Measurements from ENCODE around the gene CIB2.

CIB2 gene

DNA sequence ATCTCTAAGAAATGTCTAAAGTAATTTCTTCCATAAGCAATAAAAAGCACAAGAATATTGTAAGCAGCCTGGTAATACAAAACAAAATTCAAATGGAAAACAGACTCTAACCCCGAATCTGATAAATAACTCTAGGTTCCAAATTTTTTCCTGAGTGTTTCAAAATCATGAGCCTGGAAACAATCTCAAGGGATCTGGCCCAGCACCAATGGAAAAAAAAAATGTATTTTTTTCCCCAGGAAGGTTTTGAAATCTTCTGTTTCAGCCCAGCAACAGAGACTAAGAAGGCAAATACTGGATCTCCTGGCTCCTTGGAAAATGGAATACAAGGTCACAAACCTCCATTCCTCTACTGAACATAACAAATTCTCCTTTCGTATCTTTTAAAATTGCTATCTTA, 66.7 kb downstream of the CIB2 start:
- DNase-seq = peak; percentile 58

DNA sequence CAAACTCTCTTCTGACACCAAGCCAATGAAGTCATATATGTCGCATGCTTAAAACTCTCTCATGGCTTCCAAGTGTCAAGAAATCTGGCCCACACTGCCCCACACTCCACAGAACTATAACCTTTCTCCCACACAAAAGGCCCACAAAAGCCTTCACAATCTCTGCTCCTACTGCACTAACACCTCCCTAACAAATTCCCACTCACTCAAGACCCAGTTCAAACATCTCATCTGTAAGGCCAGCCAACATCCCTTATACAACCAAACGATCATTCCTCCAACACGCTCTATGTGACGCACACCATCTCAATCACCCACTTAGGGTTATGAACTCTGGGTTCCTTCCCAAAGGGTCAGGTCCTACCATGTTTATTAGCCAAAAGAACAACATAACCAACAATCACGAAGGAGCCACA, 67.3 kb downstream of the CIB2 start:
- DNase-seq = peak; percentile 34

DNA sequence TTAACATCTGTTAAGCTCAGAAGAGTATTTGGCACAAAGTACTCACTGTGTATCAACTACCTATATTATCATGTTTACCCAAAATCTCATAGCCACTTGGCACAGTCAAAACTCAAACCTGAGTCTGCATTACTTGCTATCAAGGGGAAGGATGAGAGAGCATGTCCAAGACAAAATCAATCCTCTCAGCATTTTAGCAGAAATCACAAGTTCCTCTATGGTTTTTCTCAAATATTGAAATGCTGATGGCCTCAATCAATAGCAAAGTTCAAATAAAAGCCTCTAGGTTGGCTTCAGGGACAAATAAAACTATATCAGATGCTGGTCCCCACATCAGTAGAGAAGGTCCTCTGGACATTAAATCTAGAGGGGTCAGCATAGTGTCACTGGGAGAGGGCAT, 68.0 kb downstream of the CIB2 start:
- no peak for DNase-seq

DNA sequence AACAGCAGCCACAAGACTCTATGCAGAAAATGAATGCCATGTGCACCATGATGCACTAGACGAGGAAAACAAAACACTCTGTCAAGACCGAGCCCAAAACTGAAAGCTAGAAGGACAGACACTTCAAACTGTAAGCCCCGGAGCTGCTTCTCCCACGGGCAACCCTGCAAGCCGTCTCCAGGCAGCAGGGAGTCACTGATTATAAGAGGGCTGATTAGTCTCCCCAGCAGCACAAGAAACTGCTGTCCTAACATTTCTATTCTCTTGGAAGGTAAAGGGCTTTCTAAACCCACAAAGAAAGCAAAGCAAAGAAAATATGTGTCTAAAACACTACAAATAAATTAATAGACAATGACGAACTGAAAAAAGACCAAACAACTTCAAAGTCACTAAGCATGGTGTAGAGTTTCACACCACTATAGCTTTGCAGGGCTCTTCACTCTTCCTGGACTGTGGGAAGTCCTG, 69.2 kb downstream of the CIB2 start:
- peak; percentile 62 for DNase-seq

DNA sequence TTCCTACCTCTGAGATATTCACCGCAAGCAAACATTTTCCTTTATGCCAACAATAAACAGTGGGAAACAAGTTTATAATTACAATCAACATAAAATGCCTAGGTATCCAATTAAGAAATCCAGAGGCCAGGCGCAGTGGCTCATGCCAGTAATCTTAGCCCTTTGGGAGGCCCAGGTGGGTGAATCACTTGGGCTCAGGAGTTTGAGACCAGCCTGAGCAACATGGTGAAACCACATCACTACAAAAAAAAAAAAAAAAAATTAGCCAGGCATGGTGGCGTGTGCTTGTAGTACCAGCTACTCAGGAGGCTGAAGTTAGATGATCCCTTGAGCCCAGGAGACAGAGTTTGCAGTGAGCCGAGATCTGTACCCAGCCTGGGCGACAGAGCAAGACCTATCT, 71.0 kb downstream of the CIB2 start:
- DNase-seq = no peak

- peak; percentile 75 for DNase-seq
Measured at GRCh38 chr15:78059110-78059839, 72.0 kb downstream of the CIB2 start.

DNA sequence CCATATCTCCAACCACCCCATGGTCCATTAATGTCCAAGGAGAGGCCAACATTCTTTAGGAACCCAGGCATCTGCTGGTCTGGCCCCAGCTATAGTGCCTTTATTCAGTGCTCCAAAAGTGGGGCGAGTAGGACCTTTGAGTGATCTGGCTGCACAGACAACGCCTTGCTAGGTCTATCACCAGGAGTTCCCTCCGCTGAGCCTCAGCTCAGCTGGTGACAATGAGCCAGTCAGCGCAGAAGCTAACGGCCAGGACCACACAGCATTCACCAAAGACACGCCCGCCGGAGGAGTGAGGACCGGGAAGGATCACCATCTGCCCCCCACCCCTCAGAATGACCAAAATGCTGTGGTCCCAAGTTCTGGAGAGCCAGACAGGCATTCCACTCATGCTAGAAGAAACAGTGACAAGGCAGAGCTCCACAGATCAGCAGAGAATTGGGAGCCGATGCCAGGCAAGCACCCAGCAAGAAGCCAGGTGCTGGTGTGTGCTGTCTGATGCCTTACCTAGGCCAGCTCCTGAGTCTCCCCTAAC, 72.8 kb downstream of the CIB2 start:
- no peak for DNase-seq

- no peak for DNase-seq
Measured at GRCh38 chr15:78057803-78058202, 73.4 kb downstream of the CIB2 start.

GRCh38 chr15:78056714-78057269, 74.5 kb downstream of the CIB2 start:
- peak; percentile 15 for DNase-seq

DNA sequence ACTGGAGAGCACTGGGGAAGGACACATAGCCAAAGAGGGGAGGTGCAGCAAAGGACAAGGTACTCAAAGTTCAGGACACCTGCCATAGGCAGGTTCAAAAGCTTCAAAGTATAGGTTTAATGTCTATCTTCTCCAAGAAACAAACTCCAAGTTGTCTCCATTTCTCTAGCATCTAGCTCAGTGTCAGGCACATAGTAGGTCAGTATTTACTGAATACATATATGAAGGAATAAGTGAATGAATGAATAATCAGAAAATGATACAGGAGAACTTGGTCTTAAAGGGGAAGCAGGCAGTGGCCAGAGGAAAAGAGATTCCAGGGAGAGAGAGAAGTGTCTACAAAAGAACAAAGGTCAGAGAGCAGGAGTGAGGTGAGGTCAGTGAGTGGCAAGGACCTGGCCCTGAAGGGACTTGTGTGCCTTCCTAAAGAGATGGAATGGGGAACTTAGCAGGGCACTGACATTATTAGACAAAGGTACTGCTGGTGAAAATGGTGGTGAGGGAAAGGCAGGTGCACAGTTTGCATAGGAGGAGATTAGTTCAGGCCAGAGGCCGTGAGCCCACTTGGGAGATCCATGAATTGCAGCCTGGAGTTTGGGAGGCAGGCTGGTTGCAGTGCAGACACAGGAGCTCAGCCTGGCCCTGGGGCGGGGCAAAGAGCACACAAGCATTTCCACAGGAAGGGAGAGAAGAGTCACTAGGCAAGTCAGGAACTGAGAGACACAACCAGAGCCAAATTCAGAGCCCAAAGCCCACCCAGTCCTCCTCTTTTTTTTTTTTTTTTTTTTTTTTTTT, 75.1 kb downstream of the CIB2 start:
- no peak for DNase-seq

- no peak for DNase-seq
Measured at GRCh38 chr15:78054966-78055365, 76.3 kb downstream of the CIB2 start.
